ENCODE data around the gene DMXL1.
"Not testable (repeated sequence)": the region's sequence is repeated elsewhere in the genome, so short reads cannot be mapped to it uniquely, and the experiment has no call there.

Gene DMXL1

DNA sequence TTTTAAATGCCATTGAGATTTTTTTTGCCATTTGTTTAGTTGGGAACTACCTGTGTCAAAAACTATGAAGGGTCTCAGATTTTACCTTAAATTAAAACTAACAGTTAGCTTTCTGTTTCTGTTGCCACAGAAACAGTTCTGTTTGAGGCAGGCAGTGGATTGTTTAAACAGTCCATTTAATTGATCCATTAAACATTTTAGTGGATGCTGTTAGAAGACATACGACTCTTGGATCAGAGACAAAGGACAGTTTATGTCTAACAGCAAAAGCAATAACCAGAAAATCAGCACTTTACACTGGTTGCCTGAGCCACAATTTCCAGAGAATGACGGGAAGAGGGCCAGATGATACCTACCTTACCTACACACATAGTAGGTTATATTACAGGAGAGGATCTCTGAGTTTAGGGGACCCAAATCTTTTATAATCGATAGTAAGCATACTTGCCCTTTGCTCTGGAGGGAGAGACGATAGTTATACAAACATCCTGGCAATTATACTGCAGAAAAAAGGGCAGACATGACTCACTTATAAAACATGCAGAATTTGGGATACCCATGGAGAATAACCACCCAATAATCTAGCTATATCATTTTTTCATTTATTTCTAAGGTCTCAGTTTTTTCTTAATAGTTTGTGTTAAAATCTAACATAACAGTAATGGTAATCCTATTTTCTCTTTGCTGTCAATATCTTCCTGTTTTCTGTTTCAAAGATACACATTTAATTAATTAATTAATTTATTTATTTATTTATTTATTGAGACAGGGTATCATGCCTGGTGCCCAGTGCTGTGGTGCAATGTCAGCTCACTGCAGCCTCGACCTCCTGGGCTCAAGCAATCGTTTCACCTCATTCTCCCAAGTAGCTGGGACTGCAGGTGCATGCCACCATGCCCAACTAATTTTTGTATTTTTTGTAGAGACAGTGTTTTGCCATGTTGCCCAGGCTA lies 148.2 kb downstream of the DMXL1 start:
- no peak for DNase-seq

DNA sequence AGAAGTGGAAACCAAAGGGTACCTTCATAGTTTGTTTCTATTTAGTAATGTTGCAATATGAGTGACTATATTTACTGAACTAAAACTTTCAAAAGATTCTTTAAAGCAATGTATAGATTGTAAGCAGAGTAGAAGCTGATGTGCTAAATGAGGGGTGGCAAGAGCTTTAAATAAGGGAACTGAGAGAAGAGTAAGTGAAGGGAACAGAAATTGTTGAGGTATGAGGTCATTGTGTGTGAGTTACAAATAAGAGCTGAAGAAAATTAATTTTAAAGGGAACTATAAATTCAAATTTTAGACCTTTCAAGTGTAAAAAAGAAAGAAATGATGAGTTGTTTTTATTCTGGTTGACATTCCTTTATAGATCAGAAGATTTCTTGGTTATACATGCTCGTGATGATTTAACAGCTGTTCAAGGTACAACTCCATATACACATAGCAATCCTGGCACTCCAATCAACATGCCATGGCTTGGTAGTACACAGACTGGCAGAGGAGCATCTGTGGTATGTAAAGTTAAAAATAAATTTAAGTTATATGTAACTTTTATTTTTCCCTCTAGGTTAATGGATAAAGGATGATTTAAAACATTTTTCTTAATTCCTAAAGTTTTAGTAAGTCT lies 149.8 kb downstream of the DMXL1 start:
- no peak for DNase-seq

DNA sequence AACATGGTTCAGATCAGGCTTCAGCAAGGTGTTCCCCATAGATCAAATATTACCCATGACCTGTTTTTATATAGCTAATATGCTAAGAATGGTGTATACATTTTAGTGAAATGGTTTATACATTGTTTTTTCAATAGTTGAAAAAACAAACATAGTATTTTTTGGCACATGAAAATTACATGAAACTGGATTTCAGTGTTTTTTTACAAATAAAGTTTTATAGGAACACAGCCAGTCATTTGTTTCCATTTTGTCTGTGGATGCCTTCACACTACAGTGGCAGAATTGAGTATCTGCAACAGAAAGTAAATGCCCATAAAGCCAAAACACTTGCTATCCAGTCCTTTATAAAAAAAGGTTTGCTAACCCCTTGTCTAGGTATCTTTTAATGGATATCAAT lies 150.4 kb downstream of the DMXL1 start:
- DNase-seq: no peak

DNA sequence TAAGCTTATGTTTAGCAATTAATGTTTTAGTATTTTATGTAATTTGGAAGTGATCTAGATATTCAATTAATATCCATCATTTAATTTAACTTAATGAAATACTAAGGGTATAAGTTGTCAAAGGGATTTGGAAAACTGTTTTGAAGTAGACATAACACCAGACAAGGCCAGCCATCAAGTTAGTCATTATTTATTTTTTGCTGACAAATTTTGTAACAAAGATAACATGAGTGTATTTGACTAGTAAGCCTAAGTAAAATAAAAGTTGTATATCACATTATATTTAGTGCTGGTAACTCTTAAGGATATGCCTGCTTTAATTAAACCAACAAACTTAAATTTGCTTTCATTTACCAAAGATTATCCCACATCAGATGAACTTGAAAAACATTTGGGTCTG lies 159.1 kb downstream of the DMXL1 start:
- no peak for DNase-seq

DNA sequence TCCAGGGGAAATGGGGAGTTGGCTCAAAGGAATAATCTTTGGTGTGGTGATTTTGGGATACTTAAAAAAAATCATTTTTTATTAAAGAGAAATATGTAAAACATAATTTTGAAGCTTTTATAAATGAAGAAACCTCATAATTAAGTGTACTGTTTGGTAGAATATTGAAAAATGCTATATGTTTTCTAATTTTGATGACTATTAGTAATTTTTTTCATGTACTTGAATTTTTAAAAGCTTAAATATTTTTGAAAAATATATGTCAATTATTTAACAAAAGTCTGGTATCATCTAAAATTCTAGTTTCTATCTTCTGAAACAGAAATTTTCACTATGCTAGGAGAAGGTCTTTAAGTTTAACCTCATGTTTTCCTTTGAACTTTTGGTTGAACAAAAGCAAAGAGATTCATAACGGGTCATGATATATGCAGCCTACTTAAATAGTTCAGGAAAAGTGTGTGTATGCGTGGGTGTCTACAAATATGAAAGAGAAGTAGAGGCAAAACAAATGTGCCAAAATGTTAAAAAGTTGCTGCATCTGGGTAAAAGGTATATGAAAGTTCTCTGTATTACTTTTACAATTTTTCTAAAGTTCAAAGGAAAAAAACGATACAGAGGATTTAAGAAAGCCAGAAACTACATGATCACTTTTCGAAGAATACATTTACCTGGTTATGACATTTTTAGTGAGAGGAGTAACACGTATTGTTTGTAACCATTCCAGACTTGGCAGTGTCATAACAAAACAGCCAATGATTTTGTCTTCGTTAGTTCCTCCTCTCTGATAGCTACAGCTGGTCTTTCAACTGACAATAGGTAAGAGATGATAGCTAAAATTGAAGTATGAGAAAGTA lies 167.6 kb downstream of the DMXL1 start:
- no peak for DNase-seq

DNA sequence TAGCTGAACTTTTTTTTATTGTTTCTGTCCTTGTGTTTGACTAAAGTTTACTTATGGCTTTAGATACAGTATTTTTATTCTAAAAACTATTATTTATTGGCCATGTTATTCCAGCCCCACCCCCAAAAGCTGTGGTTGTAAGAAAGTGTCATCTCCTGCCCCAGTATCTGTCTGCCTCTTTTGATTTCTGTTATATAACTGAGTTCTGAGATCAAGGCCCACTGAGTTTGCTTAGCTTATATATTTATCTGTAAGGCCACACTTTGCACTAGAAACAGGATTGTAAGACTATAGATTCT lies 168.2 kb downstream of the DMXL1 start:
- DNase-seq: no peak

DNA sequence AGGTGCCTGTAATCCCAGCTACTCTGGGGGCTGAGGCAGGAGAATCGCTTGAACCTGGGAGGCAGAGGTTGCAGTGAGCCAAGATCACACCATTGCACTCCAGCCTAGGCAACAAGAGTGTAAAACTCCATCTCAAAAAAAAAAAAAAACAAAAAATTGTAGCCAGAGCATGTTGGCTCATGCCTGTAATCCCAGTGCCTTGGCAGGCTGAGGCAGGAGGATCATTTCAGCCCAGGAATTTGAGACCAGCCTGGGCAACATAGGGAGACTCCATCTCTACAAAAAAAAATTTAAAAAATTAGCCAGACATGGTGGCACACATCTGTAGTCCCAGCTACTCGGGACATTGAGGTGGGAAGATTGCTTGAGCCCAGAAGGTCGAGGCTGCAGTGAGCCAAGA lies 168.9 kb downstream of the DMXL1 start:
- not testable (repeated sequence) for DNase-seq

DNA sequence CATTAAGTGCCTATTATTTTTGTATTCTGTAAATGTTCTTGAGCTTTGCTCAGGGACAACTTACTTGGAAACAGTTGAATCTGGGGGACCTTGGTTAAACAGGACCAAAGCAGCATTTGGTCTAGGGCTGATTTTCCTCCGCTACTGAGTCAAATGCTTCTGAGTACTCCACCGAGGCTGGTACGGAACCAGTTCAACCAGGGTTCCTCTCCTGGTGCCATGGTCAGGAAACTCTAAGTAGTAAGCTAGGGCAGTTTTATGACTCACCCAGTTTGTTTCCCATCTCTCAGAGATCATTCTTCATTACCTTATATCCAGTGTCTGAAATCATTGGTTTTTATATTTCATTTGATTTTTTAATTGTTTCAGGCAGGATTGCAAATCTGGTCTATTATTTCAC lies 173.0 kb downstream of the DMXL1 start:
- DNase-seq: no peak

DNA sequence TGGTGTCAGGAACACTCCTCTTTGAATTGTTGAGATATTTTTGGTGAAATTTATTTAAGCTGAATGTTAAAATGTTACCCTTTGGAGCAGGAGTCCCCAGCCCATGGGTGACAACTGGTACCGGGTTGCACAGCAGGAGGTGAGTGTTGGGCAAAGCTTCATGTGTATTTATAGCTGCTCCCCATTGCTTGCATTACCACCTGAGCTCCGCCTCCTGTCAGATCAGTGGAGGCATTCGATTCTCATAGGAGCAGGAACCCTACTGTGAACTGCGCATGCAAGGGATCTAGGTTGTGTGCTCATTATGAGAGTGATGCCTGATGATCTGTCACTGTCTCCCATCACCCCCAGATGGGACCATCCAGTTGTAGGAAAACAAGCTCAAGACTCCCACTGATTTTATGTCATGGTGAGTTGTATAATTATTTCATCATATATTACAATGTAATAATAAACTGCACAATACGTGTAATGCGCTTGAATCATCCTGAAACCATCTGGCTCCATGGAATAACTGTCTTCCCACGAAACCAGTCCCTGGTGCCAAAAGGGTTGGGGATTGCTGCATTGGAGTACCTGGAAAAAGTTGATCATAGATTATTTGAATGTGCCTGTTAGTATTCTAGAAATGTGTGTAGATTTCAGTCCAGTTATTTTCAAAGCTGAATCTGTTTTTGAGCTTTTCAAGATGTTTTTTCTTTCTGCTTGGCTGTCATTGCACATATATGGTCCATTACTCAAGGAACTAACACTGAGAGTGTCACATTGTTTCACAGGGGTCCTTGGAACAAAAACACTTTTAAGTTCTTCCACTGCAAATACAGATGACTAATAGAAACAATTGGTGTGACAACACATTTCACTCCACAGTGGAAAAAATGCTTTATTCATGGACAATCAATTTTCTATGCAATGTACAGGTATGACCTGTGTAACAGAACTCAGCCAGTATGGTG lies 180.3 kb downstream of the DMXL1 start:
- DNase-seq: no peak

DNA sequence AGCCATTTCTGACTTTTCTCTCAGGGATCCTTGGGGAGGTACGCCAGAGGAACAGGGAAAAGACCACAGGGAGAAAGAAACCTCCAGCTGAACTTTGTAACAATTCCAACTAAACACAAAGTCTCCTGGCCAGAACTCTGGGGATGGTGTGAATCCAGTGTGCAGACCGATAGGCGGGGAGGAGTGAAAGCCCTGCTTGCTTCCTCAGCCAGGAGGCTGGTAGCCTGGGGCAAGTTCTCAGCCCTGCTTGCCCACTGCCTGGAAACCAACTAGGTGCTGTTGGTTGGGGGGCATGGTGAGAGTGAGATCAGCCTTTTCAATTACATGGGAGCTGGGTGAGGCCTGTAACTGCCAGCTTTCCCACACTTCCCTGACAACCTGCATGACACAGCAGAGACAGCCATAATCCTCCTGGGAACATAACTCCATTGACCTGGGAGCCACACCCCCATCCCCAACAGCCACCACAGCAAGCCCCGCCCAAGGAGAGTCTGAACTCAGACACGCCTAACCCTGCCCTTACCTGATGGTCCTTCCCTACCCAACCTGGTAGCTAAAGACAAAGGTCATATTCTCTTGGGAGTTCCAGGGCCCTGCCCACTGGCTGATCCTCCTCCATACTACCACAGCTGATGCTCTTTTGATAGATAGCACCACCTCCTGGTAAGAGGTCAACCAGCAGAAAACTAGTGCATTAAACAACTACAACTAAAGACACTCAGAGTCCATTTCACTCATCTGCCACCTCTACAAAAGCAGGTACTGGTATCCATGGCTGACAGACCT lies 184.9 kb downstream of the DMXL1 start:
- DNase-seq: no peak

DNA sequence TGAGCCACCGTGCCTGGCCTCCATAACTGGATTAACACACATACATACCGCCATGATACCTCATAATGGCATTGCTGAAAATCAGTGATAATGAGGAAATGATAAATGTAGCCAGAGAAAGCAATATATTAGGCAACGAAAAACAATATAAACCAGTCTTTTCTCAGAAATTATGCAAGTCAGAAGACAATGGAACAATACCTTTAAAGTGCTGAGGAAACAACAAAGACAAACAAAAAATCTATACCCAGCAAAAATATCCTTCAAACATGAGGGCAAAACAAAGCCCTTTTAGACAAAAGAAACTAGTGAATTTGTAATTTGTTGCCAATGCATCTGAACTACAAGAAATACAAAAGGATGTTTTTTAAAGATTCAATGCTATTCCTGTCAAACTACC lies 186.7 kb downstream of the DMXL1 start:
- DNase-seq: no peak

DNA sequence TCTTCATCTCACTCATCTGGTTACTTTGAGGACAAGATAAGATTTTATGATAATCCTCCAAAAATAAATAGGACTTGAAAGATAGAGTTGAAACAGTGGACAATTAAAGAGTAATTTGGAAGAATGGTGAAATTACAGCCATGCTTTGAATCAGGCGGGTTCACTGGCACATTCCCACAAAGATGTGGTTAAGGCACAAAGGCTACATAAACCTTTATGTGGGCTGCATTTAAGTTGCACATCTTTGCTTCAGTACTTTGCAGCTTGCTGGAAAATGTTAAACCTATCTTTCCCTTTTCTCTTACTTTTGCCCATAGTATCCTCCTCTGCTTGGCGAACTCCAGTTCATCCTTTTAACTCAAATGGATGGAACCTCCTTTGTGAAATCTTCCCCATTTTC lies 192.8 kb downstream of the DMXL1 start:
- DNase-seq: no peak

DNA sequence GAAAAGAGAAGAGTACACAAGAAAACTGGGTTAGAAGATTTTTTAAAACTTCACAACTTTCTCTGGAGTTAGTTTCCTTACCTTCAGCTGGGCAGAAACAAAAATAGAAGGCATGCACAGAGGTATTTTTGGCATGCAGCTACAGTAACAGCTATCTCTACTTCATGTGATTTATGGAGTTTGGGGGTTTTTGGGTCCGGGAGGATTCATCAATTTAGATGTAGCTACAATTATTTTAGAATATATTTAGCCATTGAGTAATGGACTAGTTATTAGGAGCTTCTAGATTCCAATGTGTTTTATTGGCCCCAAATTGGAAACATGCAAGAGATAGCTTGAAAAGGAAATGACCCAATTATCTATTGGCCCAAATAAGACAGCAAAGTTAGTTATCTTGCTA lies 193.3 kb downstream of the DMXL1 start:
- no peak for DNase-seq

DNA sequence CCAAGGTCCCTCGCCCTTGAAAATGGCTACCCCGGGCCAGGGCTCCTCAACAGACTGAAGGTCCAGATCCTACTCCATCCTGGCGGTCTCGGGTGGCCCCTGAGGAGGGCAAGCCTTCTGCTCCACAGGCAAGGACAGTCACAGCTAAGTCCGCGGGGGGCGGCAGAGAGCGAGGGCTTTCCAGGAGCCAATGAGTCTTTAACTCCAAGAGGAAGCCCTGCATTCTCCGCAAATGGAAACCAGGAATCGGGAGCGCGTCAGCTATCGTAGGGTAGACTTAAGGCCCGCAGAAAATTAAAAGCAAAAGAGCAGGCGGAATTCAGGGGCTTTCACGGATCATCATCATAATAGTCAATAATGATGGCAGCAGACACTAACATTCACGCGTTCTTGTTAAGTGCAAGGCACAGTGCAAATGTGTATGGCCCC lies 197.1 kb downstream of the DMXL1 start:
- DNase-seq: peak; percentile 96

DNA sequence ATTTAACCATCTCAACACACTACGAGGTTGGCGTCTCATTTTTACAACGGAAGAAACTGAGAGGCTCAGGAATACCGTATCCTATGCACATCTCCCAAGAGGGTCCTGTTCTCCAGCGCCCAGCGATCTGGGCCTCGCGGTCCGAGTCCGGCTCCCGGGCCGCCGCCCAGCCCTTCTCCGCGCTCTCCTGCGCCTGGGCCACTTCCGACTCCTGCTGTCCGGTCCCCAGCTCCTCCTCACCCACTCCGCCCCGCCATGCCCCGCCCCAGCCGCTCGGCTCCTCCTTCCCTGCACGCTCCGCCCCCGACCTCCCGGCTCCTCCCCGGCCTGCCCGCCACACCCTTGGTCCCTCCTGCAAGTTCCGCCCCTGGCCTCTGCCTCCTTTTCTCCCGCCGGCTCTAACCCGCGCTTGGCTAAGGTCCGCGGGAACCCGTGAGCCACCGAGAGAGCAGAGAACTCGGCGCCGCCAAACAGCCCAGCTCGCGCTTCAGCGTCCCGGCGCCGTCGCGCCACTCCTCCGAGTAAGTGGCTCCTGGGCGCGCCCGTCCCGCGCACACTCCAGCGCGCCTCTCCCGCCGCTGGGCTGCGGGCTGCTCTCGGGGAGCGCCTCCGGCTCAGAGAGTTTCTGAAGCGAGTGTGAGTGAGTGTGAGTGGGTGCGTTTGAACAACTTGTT lies 197.6 kb downstream of the DMXL1 start:
- peak; percentile 41 for DNase-seq

DNA sequence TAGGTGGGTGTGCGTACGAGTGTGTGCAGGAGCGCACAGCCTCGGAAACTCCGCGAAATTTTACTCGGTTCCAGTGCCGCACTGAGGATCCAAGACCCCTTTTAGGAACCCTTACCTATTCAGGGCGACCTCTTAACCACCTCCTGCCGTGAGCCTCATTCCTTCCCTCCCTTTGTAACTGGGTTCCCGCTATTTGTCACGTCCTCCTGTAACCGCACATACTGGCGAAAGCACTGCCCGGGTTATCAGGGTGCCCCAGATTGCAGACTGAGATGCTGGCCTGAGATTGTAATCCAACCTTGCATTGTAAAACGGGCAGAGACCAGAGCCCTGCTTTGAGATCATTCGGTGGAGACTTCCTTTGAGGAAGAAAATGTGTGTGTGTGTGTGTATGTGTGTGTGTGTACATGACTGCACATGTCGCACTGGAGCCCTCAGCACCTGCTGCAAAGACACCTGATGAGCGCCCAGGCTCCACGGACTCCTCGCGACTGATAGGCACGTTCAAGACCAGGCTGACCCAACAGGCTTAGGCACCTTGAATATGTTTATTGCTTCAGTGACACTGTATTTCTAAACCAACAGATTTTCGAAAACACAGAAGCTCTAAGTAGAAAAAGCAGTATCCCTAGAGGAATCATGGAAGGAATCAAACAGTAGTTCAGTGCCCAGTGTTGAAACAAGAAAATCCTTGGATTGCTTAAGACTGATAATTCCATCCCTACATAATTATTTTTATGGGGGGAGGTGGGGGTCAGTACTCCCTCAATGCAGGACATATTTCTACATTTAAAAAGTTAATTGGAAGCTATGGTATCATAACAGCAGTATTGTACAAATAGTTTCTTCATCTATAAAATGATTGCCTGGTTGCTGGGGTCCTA lies 198.4 kb downstream of the DMXL1 start:
- no peak for DNase-seq

DNA sequence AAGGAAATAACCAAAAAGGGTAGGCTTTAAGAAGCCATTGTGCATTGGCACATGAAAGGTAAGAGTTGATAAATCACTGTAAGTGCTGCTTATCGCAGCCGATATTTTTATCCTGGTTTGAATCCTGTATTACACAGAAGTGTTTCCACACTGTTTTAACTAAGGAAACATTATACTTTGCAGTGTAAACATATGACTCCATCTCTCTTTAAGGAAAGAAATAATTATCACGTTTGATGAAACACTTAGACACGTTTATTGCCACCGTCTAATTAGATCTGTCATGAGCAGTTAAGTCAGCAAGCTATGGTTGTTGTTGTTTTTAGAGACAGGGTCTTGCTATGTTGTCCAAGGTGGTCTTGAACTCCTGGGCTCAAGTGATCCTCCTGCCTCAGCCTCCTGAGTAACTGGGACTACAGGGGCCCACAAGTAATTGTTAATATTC lies 199.3 kb downstream of the DMXL1 start:
- DNase-seq: no peak

DNA sequence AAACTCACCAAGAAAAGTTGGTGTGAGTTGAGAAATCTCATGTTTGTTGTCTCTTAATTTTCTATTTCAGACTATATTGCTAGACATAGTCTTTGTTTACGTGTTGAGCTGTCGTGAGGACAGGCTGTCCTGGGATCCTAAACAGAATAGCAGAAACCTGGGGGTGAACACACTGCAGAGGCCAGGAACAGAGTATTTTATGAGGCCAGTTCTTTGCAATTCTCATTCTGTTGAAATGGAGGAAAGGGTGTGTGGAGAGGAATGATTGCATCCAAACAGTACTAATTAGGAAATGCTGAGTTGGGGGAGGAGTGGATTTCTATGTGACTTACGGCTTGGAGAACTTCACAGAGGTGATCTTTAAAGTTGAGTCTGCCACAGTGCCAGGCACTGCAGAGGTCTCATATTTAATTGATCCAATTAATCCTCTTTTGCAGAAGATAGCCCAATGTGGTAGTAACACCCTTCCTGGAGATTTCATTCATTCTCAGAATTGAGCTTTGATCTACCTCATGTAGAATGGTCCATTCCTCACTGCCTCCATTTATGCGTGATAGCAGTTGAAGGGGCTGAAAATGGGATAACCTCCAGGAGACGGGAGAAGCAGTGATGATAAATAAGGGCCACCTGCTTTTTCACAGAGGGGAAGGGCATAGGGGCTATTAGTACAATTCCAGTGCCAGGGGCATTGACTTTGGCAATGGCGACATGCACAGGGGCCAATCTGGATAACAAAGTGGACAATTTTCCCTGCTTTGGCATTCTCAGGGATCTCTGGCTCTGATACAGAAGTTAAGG lies 200.3 kb downstream of the DMXL1 start:
- peak; percentile 49 for DNase-seq
